ENCODE measurements around the gene FBXW4.

- TF ChIP-seq EZH2 (IDR thresholded peaks at IDR 0.05; ENCODE audit: low read depth, low read length, severe bottlenecking): no peak
- TF ChIP-seq CTCF (IDR thresholded peaks at IDR 0.05; ENCODE audit: control extremely low read depth in 1 of 3, insufficient read depth in 1 of 3, low read depth in 1 of 3, low read length in 3 of 3): no peak
- no peak for TF ChIP-seq CEBPB (IDR thresholded peaks at IDR 0.05; ENCODE audit: low read depth, low read length)
- no peak for TF ChIP-seq USF2 (IDR thresholded peaks at IDR 0.05; ENCODE audit: low read length)
- TF ChIP-seq POLR2A (IDR thresholded peaks at IDR 0.05; ENCODE audit: control extremely low read depth in 1 of 2, low read depth in 2 of 2, low read length in 2 of 2): no peak
- no peak for TF ChIP-seq TBP (IDR thresholded peaks at IDR 0.05; ENCODE audit: low read depth, low read length)
- no peak for TF ChIP-seq KDM1A (IDR thresholded peaks at IDR 0.05; ENCODE audit: borderline replicate concordance, low read length)
- no peak for TF ChIP-seq EP300 (IDR thresholded peaks at IDR 0.05; ENCODE audit: borderline replicate concordance in 1 of 2, low read depth in 2 of 2, low read length in 2 of 2)
- TF ChIP-seq YY1 (IDR thresholded peaks at IDR 0.05; ENCODE audit: low read depth, low read length): no peak
- TF ChIP-seq SIRT6 (IDR thresholded peaks at IDR 0.05; ENCODE audit: low read length): no peak
- no peak for TF ChIP-seq SIN3A (conservative IDR thresholded peaks at IDR 0.05 in 1 of 2, IDR thresholded peaks at IDR 0.05 in 1 of 2; ENCODE audit: low read depth in 1 of 2, low read length in 2 of 2)
Observed at GRCh38 chr10:101708073-101708472, 13.1 kb upstream of the FBXW4 start.

All from H1 (cell line).